NT2/D1 (cell line): ENCODE data around the gene EIF4E2.

Experiments
- DNase-seq: peaks from one replicate; pipeline ENCODE4 v3.0.0-alpha.2; 2011; ENCODE audit warnings: low read depth, low spot score
- H3K27me3 ChIP-seq: 2 replicates; pipeline ENCODE4 v1.6.0; 2011; ENCODE audit warnings: mild to moderate bottlenecking; ENCODE audit not compliant: insufficient read length, insufficient read depth
- H3K36me3 ChIP-seq: 2 replicates; pipeline ENCODE4 v1.6.1; 2011; ENCODE audit warnings: mild to moderate bottlenecking, low read length, mixed read lengths; ENCODE audit not compliant: insufficient read depth, insufficient read length
- H3K4me1 ChIP-seq: 2 replicates; pipeline ENCODE4 v1.5.1; 2011; ENCODE audit not compliant: insufficient read depth, insufficient read length
- H3K4me3 ChIP-seq: 2 replicates; pipeline ENCODE4 v1.5.1; 2011; ENCODE audit warnings: low read depth; ENCODE audit not compliant: insufficient read length
- H3K9ac ChIP-seq: 2 replicates; pipeline ENCODE4 v1.6.0; 2011; ENCODE audit warnings: low read depth; ENCODE audit not compliant: insufficient read length
- H3K9me3 ChIP-seq: 2 replicates; pipeline ENCODE4 v1.5.1; 2011; ENCODE audit warnings: mild to moderate bottlenecking, low read length; ENCODE audit not compliant: insufficient read depth
- SUZ12 ChIP-seq: IDR thresholded peaks from 2 replicates; pipeline ENCODE4 v1.6.1; 2011; ENCODE audit not compliant: insufficient read length, insufficient read depth; ENCODE audit errors: extremely low read depth
- YY1 ChIP-seq: IDR thresholded peaks from 2 replicates; pipeline ENCODE4 v1.6.1; 2011; ENCODE audit not compliant: insufficient read length, insufficient read depth
- ZNF274 ChIP-seq: IDR thresholded peaks from 2 replicates; pipeline ENCODE4 v1.6.1; 2011; ENCODE audit warnings: mild to moderate bottlenecking, low read depth, low read length

Gene EIF4E2

DNA sequence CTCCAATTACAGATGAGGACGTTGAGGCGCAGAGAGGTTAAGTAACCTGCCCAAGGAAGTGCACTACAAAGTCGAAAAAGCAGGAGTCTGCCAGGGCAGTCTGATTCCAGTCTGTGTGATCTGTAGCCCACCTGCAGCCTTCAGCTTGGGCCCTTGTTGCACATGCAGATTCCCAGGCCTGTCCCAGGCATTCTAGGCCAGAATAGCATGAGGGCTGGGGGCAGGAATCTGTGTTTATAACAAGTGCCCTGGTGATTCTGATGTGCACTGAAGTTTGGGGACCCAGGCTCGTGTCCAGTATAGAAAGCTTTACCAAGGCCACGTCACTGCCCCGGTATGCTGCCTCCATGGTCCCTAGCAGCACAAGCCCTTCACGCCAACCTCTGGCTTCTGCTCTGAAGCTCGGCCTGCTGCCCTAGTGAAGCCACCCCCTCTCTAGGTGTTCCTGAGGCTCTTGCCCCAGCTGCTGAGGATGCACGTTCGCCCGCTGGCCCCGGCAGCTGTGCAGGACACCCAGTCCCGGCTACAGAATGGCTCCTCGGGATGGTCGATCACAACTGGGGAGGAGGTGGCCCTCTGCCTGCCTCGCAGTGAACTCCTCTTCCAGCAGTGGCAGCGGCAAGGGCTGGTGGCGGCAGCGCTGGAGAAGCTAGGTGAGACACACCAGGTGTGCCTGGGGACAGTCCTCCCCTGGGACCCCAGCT lies 6.4 kb upstream of the EIF4E2 start:
- TF ChIP-seq YY1 = no peak
- TF ChIP-seq SUZ12 = no peak
- TF ChIP-seq ZNF274 = no peak
- DNase-seq = no peak
- Histone ChIP-seq H3K4me1 (peaks cover 11% of the 10 kb centered on the region), H3K4me3 (no peak overlapping the region), H3K36me3 (peaks cover 41% of the 10 kb centered on the region), H3K27me3 (no peaks in the 10 kb centered on the region), H3K9ac (no peak overlapping the region), H3K9me3 (peaks cover 7% of the 10 kb centered on the region; the same call in 1 of the 2 replicates)

DNA sequence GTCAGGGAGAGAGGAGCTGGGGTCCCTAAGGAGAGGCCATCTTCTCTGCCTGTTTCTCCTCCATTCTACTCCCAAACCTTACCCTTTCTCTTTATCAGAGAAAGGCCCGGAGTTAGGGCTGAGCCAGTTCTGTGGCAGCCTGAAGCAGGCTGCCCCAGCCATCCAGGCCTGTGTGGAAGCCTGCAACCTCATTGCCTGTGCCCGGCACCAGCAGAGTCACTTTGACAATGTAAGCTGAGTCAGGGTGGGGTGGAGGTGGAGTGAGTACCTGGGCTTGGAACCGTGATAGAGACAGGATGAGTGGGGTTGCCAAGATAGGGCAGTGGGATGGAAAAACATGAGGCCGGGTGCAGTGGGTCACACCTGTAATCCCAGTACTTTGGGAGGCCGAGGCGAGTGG lies 5.8 kb upstream of the EIF4E2 start:
- peaks cover 8% of the 10 kb centered on the region for H3K4me1 ChIP-seq
- TF ChIP-seq YY1 (no peak), SUZ12 (no peak), ZNF274 (no peak)
- DNase-seq = no peak
- H3K9me3 ChIP-seq = peaks cover 7% of the 10 kb centered on the region; the same call in 1 of the 2 replicates
- H3K4me3 ChIP-seq = no peak overlapping the region
- no peak overlapping the region for H3K9ac ChIP-seq
- H3K27me3 ChIP-seq = no peaks in the 10 kb centered on the region
- peaks cover 41% of the 10 kb centered on the region for H3K36me3 ChIP-seq

DNA sequence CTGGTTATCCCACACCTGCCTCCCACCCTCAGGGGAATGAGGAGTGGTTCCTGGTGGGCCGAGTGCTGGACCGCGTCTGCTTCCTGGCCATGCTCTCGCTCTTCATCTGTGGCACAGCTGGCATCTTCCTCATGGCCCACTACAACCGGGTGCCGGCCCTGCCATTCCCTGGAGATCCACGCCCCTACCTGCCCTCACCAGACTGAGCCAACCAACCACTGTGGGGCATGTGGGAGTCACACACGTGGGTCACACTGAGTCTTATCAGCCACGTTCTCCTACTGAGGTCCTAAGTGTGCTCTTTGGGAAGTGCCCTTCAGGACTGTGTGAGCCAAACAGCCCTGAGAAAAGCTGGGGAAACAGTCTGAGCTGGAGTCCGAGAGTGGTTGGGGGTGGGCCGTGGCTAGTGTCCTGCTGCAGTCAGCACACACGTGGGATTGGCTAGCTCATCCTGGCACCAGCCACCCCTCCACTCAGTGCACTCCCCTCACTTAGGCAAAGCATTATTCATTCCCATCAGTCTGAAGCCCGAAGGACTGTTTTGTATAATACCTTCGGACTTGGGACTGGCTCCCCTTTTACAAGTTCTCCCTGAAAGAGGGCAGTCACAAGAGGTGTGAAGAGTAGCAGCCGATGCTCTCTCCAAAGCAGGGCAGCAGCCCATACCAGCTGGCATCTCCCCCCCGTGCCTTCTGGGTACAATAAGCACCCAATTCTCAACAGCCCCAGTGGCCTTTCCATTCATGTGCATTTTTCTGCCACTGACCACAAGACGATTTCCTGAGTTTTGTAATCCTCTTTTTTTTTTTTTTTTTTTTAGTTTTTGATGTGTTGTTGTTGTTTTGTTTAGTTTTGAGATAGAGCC lies 4.7 kb upstream of the EIF4E2 start:
- Histone ChIP-seq H3K36me3 (peaks cover 41% of the 10 kb centered on the region), H3K4me1 (no peaks in the 10 kb centered on the region)
- no peak for TF ChIP-seq YY1
- no peak for TF ChIP-seq ZNF274

DNA sequence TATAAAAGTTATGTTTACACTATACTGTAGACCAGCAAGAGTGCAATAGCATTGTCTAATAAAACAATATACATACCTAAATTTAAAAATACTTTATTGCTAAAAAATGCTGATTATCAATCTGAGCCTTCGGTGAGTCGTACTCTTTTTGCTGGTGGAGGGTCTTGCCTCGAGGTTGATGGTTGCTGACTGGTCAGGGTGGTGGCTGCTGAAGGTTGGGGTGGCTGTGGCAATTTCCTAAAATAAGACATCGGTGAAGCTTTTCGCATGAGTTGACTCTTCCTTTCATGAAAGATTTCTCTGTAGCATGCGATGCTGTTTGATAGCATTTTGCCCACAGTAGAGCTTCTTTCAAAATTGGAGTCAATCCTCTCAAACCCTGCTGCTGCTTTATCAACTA lies 2.5 kb upstream of the EIF4E2 start:
- no peak overlapping the region for H3K4me3 ChIP-seq
- TF ChIP-seq SUZ12 (no peak), YY1 (no peak), ZNF274 (no peak)
- H3K36me3 ChIP-seq = peaks cover 57% of the 10 kb centered on the region
- DNase-seq = no peak
- peaks cover 2% of the 10 kb centered on the region for H3K4me1 ChIP-seq
- no peak overlapping the region for H3K9ac ChIP-seq
- no peaks in the 10 kb centered on the region for H3K27me3 ChIP-seq
- peaks cover 7% of the 10 kb centered on the region; the same call in 1 of the 2 replicates for H3K9me3 ChIP-seq

More for the DNA sequence above, 4.7 kb upstream of the EIF4E2 start:
- H3K27me3 ChIP-seq = no peaks in the 10 kb centered on the region
- H3K9me3 ChIP-seq = peaks cover 7% of the 10 kb centered on the region; the same call in 1 of the 2 replicates
- DNase-seq = no peak
- H3K4me3 ChIP-seq = no peak overlapping the region
- H3K9ac ChIP-seq = no peak overlapping the region

DNA sequence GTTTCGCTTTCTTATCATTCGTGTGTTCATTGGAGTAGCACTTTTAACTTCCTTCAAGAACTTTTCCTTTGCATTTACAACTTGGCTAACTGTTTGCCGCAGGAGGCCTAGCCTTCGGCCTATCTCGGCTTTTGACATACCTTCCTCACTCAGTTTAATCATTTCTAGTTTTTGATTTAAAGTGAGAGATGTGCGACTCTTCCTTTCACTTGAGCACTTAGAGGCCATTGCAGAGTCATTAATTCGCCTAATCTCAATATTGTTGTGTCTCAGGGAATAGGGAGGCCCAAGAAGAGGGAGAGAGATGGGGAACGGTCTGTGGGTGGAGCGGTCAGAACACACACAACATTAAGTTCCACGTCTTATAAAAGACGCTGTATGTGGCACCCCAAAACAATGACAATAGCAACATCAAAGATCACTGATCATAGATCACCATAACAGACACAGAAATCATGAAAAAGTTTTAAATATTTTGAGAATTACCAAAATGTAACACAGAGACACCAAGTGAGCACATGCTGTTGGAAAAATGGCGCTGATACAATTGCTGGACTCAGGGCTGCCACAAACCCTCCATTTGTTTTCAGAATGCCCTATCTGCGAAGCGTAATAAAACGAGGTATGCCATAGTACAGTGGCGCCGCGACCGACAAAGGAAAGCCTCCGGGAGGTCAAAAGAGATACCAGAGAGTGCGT lies 685 bp upstream of the EIF4E2 start:
- no peak for TF ChIP-seq YY1
- no peak for TF ChIP-seq ZNF274
- no peak for TF ChIP-seq SUZ12
- Histone ChIP-seq H3K9me3 (peaks cover 7% of the 10 kb centered on the region; the same call in 1 of the 2 replicates), H3K36me3 (peaks cover 57% of the 10 kb centered on the region), H3K9ac (peak overlapping the region; percentile 97), H3K4me3 (peak overlapping the region; percentile 96), H3K4me1 (peaks cover 2% of the 10 kb centered on the region), H3K27me3 (no peaks in the 10 kb centered on the region)
- DNase-seq = no peak

DNA sequence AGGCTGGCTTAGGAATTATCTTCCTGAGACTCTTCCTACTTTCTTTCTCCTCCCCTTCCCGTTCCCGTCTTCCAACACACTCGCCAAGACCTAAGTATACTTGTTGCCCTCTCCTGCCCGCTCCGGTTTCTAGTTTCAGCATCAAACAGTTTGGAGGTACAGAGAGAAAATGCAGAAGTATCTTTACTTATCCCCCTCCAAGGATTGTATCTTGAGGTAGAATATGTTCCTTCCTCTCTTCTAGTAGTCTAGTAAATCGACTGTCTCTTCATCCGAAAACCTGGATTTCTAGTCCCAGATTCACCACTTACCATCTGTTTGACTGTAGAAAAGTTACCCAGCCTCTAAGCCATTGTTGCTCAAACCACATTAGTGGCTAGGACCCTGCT lies 755 bp downstream of the EIF4E2 start:
- no peak for DNase-seq
- peak overlapping the region; percentile 96 for H3K4me3 ChIP-seq
- peaks cover 61% of the 10 kb centered on the region for H3K36me3 ChIP-seq
- TF ChIP-seq ZNF274 = no peak
- TF ChIP-seq SUZ12 = no peak
- TF ChIP-seq YY1 = no peak
- peak overlapping the region; percentile 97 for H3K9ac ChIP-seq
- peaks cover 2% of the 10 kb centered on the region for H3K4me1 ChIP-seq
- H3K9me3 ChIP-seq = peaks cover 7% of the 10 kb centered on the region; the same call in 1 of the 2 replicates
- no peaks in the 10 kb centered on the region for H3K27me3 ChIP-seq
